Stimulated activated CD8-positive, alpha-beta memory T cell treated with anti-CD3 and anti-CD28 coated beads, Interleukin-4, amount 100 ng/mL, for 1 hour (primary cell): ENCODE results near the gene SUPT6H.
"Not testable (repeated sequence)": the region's sequence is repeated elsewhere in the genome, so short reads cannot be mapped to it uniquely, and the experiment has no call there.

Source experiments
- DNase-seq, 2 donors: peaks; one replicate each; pipeline ENCODE4 v3.0.0-alpha.2; 2020; ENCODE audit warnings: low read depth in 2 of 2, low spot score in 1 of 2

The SUPT6H gene

DNA sequence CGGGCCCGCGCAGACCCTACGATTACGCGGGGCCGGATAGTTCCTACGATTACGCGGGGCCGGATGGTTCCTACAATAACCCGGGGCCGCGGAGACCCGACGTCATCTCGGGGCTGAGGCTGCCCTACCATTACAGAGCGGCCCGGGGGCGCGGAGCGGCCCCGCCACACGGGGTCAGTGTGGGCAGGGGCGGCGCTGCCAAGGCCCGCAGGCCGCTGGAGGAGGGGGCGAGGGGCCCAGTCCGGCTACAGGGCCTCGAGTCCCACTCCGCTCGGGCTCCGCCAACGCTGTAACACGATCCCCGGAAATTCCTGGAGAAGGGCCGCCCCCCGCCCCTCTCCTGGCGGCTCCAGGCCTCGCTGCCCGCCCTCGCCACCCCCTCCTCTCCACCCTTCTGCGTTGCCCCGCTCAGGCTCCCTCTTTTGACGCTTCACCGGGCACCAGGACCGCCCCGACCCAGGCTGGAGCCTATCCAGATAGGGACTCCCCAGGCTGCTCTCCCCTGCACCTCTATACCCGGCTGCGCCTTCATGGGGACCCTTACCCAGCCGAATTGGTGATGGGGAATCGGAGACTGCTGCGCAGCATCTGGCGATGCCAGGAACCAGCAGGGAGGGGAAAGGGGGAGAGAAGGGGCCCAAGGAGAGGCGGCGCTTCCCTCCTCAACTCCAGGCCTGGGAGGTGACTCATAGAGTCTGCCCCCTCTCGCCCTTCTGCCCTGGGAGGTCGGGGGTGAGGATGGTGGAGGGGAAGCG, 55.8 kb downstream of the SUPT6H start, which contains the start of gene RAB34:
Gene RAB34 (minus strand): TSS at position 291 of the 755 bp plus-strand sequence. CDS start 602 bp downstream, outside the sequence.
- no peak for DNase-seq

DNA sequence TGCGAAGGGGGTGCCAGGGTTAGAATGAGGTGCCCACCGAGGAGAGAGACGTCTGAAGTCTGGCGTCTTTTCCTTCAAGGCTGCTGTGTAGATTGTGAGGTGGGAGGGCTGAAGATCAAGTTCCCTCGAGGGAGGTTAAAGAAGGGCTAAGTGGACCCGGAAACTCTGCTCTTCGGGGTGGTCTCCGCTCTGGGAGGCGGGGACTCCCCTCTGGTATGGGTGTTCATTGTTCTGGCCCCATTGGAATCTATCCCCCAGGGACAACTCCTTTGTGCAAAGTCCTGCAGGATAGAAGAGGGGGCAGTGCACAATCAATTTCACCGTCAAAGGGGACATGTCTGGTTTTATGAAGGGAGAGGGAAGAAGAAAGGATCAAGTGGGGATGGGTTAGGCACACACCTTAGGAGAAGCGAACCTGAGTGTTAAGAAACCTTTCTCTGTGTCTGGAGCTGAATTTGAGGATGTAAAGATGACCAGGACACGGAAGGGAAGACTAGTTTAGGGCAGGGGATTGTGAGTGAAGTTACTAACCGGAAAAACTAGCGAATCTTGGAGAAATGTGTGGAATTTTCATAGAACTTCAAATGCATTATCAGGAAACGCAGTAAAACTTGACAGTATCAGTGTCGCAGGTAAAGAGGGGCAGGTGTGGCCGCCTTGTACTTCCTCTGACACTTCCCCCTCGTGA, 56.5 kb downstream of the SUPT6H start:
- DNase-seq, result no peak

DNA sequence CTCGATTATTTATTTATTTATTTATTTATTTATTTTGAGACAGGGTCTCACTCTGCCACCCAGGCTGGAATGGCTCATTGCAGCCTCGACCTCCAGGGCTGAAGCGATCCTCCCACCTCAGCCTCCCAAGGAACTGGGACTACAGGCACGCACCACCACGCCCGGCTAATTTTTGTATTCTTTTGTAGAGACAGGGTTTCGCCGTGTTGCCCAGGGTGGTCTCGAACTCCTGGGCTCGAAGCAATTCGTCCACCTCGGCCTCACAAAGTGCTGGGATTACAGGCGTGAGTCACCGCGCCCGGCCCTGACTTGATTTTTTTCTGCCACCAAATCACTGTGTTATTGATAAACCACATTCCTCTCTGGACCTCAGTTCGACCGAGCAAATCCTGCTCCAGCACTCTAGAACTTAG, 57.0 kb downstream of the SUPT6H start:
- no peak for DNase-seq

DNA sequence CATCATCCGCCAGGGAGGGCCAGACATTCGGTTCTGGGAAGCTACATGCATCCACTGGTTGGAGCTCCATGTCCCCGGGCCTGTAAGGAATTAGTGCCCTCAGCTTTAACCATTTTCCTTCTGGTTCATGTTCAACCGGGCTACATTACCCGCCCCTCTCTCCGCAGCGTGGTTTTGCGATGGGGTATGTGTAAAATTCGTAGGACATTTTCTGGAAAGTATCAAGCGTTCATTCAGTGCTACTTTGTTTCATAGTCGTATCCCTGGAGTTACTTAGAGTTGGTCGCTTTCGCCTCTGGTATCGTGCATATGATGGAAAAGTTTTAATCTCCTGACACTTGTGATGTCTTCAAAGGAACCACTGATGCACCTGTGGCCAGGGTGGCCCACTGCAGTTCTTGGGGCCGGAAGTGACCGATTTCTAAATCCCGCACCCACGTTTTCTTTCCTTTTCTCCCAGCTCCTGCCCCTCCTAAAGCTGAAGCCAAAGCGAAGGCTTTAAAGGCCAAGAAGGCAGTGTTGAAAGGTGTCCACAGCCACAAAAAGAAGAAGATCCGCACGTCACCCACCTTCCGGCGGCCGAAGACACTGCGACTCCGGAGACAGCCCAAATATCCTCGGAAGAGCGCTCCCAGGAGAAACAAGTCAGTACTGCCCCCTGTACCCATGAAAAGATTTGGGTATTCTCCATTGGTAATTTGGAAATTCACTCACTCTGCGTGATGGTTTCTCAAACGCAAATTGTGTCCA, 58.4 kb downstream of the SUPT6H start:
- no peak for DNase-seq

DNA sequence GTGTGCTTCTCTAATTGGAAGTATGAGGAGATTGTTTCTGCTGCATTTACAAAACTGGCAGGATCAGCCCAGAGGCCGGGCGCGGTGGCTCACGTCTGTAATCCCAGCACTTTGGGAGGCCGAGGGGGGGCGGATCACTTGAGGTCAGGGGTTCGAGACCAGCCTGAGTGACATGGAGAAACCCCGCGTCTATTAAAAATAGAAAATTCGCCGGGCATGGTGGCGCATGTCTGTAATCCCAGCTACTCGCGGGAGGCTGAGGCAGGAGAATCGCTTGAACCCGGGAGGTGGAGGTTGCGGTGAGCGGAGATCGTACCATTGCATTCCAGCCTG, 59.0 kb downstream of the SUPT6H start:
- DNase-seq, result not testable (repeated sequence)

DNA sequence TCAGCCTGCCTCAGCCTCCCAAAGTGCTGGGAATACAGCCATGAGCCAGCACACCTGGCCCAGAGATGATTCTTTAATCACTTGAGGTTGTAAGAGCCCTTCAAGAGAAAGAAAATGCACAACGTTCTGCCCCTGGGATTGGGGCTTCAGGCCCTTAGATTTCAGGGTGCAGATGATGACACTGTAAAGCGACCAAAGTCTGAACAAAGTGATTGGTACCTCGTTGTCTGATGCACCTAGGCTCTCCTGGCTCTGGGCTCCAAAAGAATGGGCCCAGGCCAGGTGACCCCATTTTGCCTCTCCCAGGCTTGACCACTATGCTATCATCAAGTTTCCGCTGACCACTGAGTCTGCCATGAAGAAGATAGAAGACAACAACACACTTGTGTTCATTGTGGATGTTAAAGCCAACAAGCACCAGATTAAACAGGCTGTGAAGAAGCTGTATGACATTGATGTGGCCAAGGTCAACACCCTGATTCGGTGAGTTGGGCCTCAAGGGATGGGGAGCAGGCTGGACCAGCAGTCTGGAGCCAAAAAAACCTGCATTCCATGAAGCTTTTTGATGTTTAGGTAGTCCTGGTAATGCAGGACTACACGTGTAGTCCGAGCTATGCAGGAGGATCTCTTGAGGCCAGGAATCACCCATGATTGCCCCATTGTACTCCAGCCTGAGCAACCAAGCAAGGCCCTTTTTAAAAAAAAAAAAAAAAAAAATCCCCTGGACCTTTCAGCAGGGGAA, 60.6 kb downstream of the SUPT6H start:
- DNase-seq, result no peak

DNA sequence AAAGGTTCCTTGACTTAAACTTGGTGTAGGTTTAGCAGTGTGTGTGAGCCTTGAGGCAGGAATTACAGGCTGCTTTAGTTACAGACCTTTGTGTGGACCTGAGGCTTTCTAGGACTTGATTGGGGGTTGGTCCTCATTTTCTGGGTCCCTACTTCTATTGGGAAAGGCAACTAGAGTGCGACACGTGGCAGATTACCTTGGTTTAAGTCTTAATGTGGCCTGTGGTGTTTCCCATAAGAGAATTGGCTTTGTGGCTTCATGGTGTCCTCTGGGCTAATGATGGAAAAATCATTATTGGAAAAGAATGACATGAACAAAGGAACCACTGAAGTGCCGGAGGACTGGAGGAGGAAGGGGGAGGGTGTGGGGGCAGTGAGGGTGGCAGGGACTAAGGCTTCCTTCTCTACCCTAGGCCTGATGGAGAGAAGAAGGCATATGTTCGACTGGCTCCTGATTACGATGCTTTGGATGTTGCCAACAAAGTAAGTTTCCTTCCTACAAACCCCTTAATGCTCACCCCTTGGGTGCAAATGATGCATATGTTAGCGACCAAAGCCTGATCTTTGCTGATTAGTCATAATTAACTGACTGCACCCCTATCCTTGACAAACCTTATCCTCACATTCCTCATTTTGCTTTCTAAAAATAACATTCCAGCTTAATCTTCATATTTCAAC, 61.3 kb downstream of the SUPT6H start:
- no peak for DNase-seq

DNA sequence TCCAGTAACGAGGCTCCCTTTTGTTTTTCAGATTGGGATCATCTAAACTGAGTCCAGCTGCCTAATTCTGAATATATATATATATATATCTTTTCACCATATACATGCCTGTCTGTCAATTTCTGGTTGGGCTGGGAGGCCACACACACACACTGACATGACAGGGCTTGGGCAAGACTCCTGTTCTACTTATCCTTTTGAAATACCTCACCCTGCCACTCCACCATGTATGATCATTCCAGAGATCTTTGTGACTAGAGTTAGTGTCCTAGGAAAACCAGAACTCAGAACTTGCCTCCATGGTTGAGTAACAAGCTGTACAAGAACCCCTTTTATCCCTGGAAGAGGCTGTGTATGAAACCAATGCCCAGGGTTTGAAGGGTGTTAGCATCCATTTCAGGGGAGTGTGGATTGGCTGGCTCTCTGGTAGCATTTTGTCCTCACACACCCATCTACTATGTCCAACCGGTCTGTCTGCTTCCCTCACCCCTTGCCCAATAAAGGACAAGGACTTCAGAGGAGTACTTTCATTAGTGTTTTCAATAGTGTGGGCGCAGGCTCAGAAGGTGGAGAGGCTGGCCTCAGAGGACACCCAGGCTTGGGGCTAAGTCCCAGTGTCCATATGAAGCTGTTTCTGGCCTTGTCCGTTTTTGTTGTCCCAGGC, 62.0 kb downstream of the SUPT6H start:
- not testable (repeated sequence) for DNase-seq

DNA sequence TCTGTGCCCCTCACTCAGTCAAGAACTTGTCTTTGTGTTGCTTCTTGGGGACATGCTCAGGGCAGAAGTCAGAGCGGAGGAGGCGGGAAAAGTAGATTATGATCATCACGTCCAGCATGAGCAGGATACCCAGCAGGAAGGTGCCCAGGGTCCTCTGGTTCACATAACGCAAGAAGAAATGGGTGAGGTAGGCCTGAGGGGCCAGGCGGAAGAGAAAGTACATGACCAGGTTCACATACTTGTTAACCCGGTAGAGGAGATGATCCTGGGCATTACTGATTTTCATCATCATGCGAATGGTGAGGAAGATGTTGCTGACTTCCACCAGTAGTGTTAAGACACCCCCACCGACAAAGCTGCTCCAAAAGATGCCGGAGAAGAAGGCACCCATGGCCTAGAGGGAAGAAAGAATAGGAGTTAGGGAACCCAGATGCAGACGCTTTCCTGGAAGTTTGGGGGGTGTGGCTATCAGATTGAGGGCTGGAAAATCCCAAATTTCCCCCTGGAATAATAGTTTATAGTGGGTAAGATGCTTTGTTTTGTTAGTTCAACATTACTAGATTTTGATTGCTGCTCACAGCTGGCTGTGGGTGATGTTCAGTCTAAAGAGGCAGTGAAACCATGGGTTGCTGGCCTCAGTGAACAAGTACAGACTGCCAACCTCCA, 62.6 kb downstream of the SUPT6H start:
- no peak for DNase-seq

DNA sequence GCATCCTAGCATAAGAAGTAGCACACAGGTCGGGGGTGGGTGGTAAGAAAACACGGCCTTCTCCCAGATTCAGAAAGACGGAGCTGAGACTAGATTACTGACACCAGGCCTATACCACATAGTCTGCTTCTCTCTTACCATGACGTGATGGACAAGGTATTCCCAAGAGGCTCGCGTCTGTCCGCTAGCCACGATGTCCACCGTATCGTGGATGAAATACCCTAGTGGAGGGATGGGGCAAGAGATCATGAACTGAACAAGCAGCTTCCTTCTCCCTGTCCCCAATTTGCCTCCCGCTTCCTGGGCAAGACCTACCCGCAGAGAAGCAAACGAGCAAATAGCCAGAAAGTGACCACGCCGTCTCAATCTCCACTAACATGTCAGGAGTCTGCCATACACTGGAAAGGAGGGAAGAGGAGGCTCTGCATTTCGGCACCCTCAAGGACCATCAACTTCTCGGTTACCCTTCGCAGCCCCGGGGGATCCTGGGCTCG, 63.2 kb downstream of the SUPT6H start:
- no peak for DNase-seq

DNA sequence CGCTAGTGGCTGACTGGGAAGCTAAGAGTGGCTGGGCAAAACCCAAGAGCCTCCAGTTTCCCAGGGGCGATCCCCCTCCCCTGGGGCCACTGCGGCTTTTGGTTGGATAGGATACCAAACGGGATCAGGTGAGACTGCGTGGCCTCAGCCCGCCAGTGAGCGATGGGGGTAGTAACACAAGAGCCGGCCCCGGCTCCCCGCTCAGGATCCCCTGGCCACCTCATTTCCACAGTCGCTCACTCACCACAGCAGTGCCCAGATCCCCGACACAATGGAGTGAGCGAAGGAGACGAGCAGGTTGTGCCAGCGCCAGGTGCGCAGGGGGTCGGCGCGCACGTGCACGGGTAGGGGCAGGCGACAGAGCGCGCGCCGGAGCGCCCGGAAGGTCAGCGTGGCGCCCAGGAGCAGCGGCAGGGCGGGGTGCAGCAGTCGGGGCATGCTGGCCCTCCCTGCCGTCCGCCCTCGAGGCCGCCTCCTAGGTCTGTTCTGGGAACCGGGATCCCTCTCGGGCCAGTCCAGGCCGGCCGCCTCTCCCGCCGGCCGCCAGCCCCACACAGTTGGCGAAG, 63.7 kb downstream of the SUPT6H start:
- DNase-seq, result no peak

DNA sequence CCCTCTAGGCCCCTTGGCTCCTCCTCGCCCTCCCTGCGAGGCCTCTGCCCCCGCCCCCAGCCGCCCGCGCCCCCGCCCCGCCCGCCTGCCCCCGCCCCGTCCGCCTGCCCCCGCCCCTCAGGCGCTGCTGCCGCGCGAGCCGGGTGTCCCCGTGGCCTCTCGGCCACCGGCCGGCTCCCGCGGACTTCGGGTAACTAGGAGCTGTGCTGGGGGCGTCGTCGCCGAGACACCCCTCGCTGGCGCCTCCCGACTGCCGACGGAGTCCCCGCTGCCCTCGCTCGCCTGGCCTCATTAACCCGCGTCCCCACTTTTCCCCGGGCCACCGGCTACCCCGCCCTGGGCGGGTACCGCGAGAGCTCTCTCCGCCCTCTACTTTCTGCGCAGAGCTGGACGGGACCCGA, 64.2 kb downstream of the SUPT6H start, which contains the start of gene TLCD1:
Gene TLCD1 (minus strand): TSS at position 8 of the 401 bp plus-strand sequence. CDS start 136 bp downstream, outside the sequence.
- DNase-seq, result no peak

DNA sequence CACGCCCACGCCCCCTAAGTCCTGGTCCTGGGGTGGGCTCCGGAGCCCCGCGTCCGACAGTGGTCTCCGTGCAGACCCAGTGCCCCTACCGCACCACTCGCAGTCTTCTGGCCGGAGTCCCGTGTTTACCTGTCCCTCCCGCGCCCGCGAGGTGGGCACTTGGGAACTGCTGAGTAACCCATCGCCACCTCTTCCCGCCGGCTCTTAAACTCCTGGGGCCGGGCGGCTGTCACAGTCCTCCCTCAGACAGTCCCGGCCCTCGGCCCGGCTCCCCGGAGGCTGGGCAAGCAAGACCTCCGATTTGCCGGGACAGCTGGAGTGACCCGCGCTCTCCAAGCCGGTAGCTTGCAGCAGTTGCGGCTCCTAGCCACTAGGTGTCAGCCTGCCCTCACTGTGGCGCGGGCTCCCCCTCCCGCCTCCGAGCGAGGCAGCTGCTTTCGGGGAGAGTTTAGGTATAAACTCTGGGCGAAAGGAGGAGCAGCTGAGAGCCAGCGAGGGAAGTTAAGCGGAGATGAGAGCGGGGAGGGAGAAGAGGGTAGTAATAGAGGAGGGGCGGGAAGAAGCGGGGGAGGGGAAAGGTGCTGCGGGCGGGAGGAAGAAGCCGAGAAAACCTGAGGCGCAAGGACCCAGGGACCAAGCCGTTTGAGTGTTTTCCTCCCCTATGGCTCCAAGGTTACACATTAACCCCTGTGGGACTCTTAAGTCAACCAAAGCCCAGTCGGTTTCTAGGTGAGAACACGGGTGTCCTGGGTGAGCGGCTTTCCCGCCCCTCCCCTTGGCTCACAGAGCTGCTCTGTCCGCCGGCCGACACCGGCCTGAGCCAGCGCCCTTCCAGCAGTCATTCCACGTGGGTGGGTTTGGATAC, 64.9 kb downstream of the SUPT6H start:
- peak; percentile 80 to 83 for DNase-seq

DNA sequence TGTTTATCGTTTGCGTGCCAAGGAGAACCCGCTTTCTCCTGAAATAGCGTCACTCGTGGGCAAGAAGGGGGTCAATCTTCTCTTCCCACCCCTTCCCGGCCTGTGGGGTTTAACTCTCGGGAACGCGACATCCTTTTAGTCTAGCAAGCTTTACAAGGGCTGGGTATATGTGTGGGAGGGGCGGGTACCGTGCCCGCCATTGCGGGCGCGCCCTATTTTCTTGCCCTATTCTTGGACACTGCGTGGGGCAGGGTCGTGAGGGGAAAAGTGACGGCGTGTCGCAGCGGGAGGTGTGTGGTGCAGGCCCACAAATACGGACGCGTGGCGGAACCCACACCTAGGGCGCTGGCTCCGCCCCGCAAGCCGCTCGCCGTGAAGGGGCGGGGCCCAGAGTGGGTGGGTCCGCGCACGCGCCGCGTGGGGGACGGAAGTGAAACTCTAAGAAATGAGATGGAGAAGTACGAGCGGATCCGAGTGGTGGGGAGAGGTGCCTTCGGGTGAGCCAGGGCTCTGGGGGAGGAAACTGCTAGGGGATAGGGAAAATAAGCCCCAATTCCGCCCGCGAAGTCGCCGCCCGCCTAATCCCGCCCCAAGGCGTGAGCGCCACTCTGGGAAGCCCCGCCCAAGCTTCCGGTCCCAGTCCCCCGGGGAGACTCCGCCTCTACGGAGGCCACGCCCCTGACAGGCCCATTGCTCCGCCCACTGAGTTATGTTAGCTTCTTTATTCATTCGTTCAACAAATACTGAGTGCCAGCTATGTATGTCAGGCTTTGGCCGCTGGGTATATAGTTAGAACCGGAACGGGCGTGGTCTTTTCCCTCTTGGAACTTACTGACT, 66.6 kb downstream of the SUPT6H start, which contains the start of gene NEK8:
Gene NEK8 (plus strand): TSS at position 425 of the 837 bp plus-strand sequence. CDS start 26 bp downstream, at position 451.
- DNase-seq, result peak; percentile 96 to 98

DNA sequence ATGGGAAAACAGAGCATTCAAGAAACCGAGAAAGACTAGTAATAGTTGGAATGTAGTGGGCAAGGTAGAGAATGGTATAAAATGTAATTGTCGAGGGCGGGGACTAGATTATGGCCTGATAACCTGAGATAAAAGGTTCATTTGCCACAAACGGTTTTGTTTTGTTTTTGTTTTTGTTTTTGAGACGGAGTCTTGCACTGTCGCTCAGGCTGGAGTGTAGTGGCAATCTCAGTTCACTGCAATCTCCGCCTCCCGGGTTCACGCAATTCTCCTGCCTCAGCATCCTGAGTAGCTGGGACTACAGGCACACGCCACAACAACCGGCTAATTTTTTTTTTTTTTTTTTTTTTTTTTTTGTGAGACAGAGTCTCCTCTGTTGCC, 67.9 kb downstream of the SUPT6H start:
- DNase-seq, result no peak

DNA sequence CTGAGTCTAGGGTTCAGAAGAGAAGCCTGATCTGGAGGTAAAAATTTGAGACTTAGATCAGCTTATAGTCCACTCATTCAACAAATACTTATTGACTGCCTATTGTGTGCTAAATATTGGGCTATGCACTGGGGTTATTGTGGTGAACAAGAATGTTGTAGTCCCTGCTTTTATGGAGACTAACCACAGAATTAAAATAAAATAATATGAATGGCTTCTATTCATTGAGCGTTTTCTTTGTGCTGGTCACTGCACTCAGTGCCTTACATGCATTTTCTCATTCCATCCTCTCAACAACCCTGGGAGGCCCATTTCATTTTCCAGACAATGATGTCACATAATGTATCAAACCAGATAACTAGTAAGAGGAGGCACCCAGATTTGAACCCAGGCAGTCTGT, 71.3 kb downstream of the SUPT6H start:
- no peak for DNase-seq

DNA sequence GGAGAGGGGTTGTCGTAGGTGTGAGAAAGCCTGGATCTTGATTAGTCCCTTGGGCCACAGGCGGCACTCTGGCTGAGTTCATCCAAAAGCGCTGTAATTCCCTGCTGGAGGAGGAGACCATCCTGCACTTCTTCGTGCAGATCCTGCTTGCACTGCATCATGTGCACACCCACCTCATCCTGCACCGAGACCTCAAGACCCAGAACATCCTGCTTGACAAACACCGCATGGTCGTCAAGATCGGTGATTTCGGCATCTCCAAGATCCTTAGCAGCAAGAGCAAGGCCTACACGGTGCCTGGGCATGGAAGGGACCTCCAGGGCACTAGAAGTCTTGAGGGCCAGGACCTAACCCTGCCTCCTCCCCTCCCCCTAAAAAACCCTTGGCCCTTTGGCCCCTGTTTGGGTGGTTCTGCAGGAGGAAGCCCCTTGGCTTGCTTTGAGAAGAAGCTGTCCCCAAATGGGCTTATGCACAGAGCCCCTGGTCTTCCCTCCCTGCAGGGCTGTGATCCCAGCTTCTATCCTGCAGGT, 72.8 kb downstream of the SUPT6H start:
- no peak for DNase-seq
